ENCODE data around the gene TESK1.
A peak's percentile ranks its signal among the peaks of the same experiment; 100 is the strongest.
"Not testable (repeated sequence)": the region's sequence is repeated elsewhere in the genome, so short reads cannot be mapped to it uniquely, and the experiment has no call there.

The TESK1 gene

DNA sequence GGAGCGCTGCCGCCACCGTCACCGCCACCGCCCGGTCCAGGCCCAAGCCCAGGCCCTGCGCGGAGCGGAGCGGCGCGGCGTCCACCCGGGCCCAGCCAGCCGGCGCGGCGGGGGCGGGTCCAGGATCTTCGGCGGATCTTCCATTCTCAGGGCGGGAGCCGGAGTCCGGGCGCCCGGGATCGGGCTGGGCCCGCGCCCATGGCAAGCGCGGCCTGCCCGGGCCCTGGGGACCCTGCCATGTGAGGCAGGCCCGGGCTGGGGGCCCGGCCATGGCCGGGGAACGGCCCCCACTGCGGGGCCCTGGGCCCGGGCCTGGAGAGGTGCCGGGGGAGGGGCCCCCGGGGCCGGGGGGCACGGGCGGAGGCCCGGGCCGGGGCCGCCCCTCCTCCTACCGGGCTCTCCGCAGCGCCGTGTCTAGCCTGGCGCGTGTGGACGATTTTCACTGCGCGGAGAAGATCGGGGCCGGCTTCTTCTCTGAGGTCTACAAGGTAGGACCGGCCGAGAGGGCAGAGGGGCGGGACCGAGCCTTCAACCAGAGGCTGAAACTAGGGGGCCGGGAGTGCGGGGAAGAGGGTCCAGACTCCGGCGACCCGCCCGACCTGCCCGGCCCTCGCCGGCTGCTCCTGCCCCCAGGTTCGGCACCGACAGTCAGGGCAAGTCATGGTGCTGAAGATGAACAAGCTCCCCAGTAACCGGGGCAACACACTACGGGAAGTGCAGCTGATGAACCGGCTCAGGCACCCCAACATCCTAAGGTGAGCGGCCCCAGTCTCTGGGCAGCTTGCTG, 482 bp downstream of the TESK1 start:
- Histone ChIP-seq H3K27ac (ENCODE audit: low read length) (peak overlapping the region; percentile 6), H3K4me1 (ENCODE audit: control insufficient read depth, insufficient read depth, low read length) (peaks cover 38% of the 10 kb centered on the region), H3K27me3 (ENCODE audit: control insufficient read depth in 1 of 2, insufficient read depth in 2 of 2, low read length in 2 of 2) (no peaks in the 10 kb centered on the region), H3K9me3 (ENCODE audit: control insufficient read depth in 2 of 2, low read length in 2 of 2) (no peaks in the 10 kb centered on the region), H3K36me3 (ENCODE audit: control insufficient read depth in 2 of 2, insufficient read depth in 2 of 2, low read length in 2 of 2) (peaks cover 18 to 19% of the 10 kb centered on the region in 2 donors), H3K9ac (ENCODE audit: low read length in 2 of 2) (peak overlapping the region; percentile 71 to 81), H3K4me3 (ENCODE audit: low read length in 2 of 2) (peak overlapping the region; percentile 77 to 79)

DNA sequence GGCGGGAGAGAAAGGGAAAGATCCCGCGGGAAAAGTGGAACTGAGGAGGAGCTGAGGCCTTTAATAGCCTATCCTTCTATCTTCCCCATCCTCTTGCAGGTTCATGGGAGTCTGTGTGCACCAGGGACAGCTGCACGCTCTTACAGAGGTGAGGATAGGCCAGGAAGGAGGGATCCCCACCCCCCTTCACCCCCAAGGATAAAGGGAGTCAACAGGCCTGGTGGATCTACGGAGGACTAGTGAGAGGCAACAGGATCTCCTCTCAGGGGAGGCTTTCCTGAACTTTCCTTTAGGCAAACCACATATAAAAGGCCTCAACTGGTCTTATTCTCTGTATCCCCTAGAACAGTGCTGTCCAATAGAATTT, 1.1 kb downstream of the TESK1 start:
- Histone ChIP-seq H3K27me3 (ENCODE audit: control insufficient read depth in 1 of 2, insufficient read depth in 2 of 2, low read length in 2 of 2) (no peaks in the 10 kb centered on the region), H3K9ac (ENCODE audit: low read length in 2 of 2) (peak overlapping the region; percentile 71 to 81), H3K4me1 (ENCODE audit: control insufficient read depth, insufficient read depth, low read length) (peaks cover 38% of the 10 kb centered on the region), H3K9me3 (ENCODE audit: control insufficient read depth in 2 of 2, low read length in 2 of 2) (no peaks in the 10 kb centered on the region), H3K36me3 (ENCODE audit: control insufficient read depth in 2 of 2, insufficient read depth in 2 of 2, low read length in 2 of 2) (peaks cover 19% of the 10 kb centered on the region in 2 donors), H3K27ac (ENCODE audit: low read length) (peak overlapping the region; percentile 6), H3K4me3 (ENCODE audit: low read length in 2 of 2) (peak overlapping the region; percentile 77 to 79)

- Histone ChIP-seq H3K27me3 (ENCODE audit: control insufficient read depth in 1 of 2, insufficient read depth in 2 of 2, low read length in 2 of 2) (no peaks in the 10 kb centered on the region), H3K9me3 (ENCODE audit: control insufficient read depth in 2 of 2, low read length in 2 of 2) (no peaks in the 10 kb centered on the region), H3K4me1 (ENCODE audit: control insufficient read depth, insufficient read depth, low read length) (peaks cover 38% of the 10 kb centered on the region), H3K9ac (ENCODE audit: low read length in 2 of 2) (peak overlapping the region; percentile 42 to 81), H3K4me3 (ENCODE audit: low read length in 2 of 2) (peak overlapping the region; percentile 1 to 79), H3K36me3 (ENCODE audit: control insufficient read depth in 2 of 2, insufficient read depth in 2 of 2, low read length in 2 of 2) (peaks cover 19% of the 10 kb centered on the region in 2 donors), H3K27ac (ENCODE audit: low read length) (no peak overlapping the region)
Observed at GRCh38 chr9:35606726-35607125, 1.7 kb downstream of the TESK1 start.

- Histone ChIP-seq H3K27me3 (ENCODE audit: control insufficient read depth in 1 of 2, insufficient read depth in 2 of 2, low read length in 2 of 2) (no peaks in the 10 kb centered on the region), H3K4me3 (ENCODE audit: low read length in 2 of 2) (no peak overlapping the region), H3K9ac (ENCODE audit: low read length in 2 of 2) (no peak overlapping the region), H3K9me3 (ENCODE audit: control insufficient read depth in 2 of 2, low read length in 2 of 2) (no peaks in the 10 kb centered on the region), H3K27ac (ENCODE audit: low read length) (no peak overlapping the region), H3K36me3 (ENCODE audit: control insufficient read depth in 2 of 2, insufficient read depth in 2 of 2, low read length in 2 of 2) (peaks cover 19% of the 10 kb centered on the region in 2 donors), H3K4me1 (ENCODE audit: control insufficient read depth, insufficient read depth, low read length) (peaks cover 32% of the 10 kb centered on the region)
Observed at GRCh38 chr9:35608221-35608620, 3.2 kb downstream of the TESK1 start.

- Histone ChIP-seq H3K9ac (ENCODE audit: low read length in 2 of 2) (no peak overlapping the region), H3K9me3 (ENCODE audit: control insufficient read depth in 2 of 2, low read length in 2 of 2) (no peaks in the 10 kb centered on the region), H3K36me3 (ENCODE audit: control insufficient read depth in 2 of 2, insufficient read depth in 2 of 2, low read length in 2 of 2) (peaks cover 19% of the 10 kb centered on the region in 2 donors), H3K27ac (ENCODE audit: low read length) (no peak overlapping the region), H3K4me3 (ENCODE audit: low read length in 2 of 2) (no peak overlapping the region), H3K4me1 (ENCODE audit: control insufficient read depth, insufficient read depth, low read length) (peaks cover 25% of the 10 kb centered on the region), H3K27me3 (ENCODE audit: control insufficient read depth in 1 of 2, insufficient read depth in 2 of 2, low read length in 2 of 2) (no peaks in the 10 kb centered on the region)
Observed at GRCh38 chr9:35609001-35609819, 4.1 kb downstream of the TESK1 start.

DNA sequence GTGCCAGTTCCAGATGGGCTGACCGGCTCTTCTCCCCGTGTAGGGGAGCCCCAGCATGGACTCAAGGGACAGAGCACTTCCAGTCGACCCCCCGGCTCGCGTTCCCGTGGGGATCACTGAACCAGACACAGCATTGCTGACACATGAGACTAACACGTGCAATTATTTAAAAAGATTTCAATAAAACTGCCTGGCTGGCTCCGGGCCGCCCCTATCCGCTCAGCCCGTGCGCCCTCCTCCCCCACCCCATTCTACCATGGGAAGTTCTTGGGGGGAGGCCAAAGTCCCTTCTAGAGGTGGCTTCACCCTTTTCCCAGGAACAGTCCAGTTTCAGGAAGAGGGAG, 4.7 kb downstream of the TESK1 start:
- H3K36me3 ChIP-seq (ENCODE audit: control insufficient read depth in 2 of 2, insufficient read depth in 2 of 2, low read length in 2 of 2) = peaks cover 19% of the 10 kb centered on the region in 2 donors
- no peak overlapping the region for H3K4me3 ChIP-seq (ENCODE audit: low read length in 2 of 2)

GRCh38 chr9:35611230-35611797, 6.3 kb downstream of the TESK1 start:
- peaks cover 10% of the 10 kb centered on the region for H3K4me1 ChIP-seq (ENCODE audit: control insufficient read depth, insufficient read depth, low read length)
- H3K36me3 ChIP-seq (ENCODE audit: control insufficient read depth in 2 of 2, insufficient read depth in 2 of 2, low read length in 2 of 2) = peaks cover 19% of the 10 kb centered on the region in 2 donors
- no peaks in the 10 kb centered on the region for H3K27me3 ChIP-seq (ENCODE audit: control insufficient read depth in 1 of 2, insufficient read depth in 2 of 2, low read length in 2 of 2)
- H3K9me3 ChIP-seq (ENCODE audit: control insufficient read depth in 2 of 2, low read length in 2 of 2) = no peaks in the 10 kb centered on the region
- peak overlapping the region in 1 of 2 donors; percentile 15 for H3K4me3 ChIP-seq (ENCODE audit: low read length in 2 of 2)
- no peak overlapping the region for H3K9ac ChIP-seq (ENCODE audit: low read length in 2 of 2)
- no peak overlapping the region for H3K27ac ChIP-seq (ENCODE audit: low read length)

More for the DNA sequence above, 4.7 kb downstream of the TESK1 start:
- H3K27me3 ChIP-seq (ENCODE audit: control insufficient read depth in 1 of 2, insufficient read depth in 2 of 2, low read length in 2 of 2) = no peaks in the 10 kb centered on the region
- H3K9me3 ChIP-seq (ENCODE audit: control insufficient read depth in 2 of 2, low read length in 2 of 2) = no peaks in the 10 kb centered on the region
- peaks cover 19% of the 10 kb centered on the region for H3K4me1 ChIP-seq (ENCODE audit: control insufficient read depth, insufficient read depth, low read length)
- no peak overlapping the region for H3K9ac ChIP-seq (ENCODE audit: low read length in 2 of 2)
- no peak overlapping the region for H3K27ac ChIP-seq (ENCODE audit: low read length)

DNA sequence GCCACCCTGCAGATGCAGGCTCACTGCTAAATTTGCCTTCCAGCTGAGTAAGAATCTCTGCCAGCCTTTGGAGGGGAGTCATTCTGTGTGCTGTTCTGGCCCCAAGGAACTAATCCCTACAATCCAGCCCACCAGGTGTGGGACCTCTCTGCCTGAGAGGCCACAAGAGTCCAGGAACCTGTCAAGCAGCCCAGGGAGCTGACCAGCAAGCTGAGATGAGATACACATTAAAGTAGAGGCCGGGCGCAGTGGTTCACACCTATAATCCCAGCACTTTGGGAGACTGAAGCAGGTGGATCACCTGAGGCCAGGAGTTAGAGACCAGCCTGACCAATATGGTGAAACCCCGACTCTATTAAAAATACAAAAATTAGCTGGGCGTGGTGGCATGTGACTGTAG, 7.0 kb downstream of the TESK1 start:
- H3K36me3 ChIP-seq (ENCODE audit: control insufficient read depth in 2 of 2, insufficient read depth in 2 of 2, low read length in 2 of 2) = peaks cover 19% of the 10 kb centered on the region in 2 donors
- not testable (repeated sequence) for H3K4me1 ChIP-seq (ENCODE audit: control insufficient read depth, insufficient read depth, low read length); H3K4me3 ChIP-seq (ENCODE audit: low read length in 2 of 2); H3K9me3 ChIP-seq (ENCODE audit: control insufficient read depth in 2 of 2, low read length in 2 of 2); H3K27ac ChIP-seq (ENCODE audit: low read length); H3K27me3 ChIP-seq (ENCODE audit: control insufficient read depth in 1 of 2, insufficient read depth in 2 of 2, low read length in 2 of 2); H3K9ac ChIP-seq (ENCODE audit: low read length in 2 of 2)

GRCh38 chr9:35612843-35613242, 7.8 kb downstream of the TESK1 start:
- peaks cover 2 to 9% of the 10 kb centered on the region in 2 donors for H3K27me3 ChIP-seq (ENCODE audit: control insufficient read depth in 1 of 2, insufficient read depth in 2 of 2, low read length in 2 of 2)

DNA sequence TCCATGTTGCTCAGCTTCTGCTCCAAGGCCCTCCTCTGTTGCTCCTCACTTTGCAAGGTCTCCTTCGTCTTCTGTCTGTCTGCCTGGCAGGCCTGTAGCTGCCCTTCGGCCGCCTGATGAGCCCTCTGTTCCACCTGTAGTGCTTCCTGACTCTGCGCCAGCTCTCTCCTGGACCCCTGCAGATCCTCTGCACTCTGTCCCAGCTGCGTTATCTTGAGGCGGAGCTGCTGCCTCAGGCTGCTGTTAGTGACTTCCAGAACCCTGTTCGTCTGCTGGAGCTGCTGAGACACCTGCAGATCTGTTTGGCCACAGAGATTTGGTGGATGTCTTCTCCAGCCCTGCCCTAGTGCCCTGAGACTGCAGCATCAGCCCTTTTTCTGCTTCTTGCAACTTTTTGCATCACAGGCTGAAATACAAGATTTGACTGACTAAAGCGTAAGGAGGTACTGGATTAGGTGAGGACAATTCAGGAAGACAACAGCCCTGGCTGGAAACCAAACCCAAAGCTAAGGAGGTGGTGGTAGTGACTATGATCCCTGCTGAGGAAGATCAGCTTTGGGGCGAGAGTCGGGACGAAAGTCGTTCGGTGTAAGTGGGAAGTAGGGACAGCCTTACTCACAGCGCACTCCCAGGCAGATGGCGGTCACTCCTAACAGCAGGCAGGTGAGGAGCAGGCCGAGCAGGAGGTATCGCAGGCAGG, 11.1 kb downstream of the TESK1 start:
- Histone ChIP-seq H3K27me3 (ENCODE audit: control insufficient read depth in 1 of 2, insufficient read depth in 2 of 2, low read length in 2 of 2) (peaks cover 5 to 9% of the 10 kb centered on the region in 2 donors), H3K27ac (ENCODE audit: low read length) (no peak overlapping the region), H3K9ac (ENCODE audit: low read length in 2 of 2) (no peak overlapping the region), H3K4me1 (ENCODE audit: control insufficient read depth, insufficient read depth, low read length) (peaks cover 12% of the 10 kb centered on the region), H3K9me3 (ENCODE audit: control insufficient read depth in 2 of 2, low read length in 2 of 2) (no peaks in the 10 kb centered on the region), H3K36me3 (ENCODE audit: control insufficient read depth in 2 of 2, insufficient read depth in 2 of 2, low read length in 2 of 2) (no peaks in the 10 kb centered on the region), H3K4me3 (ENCODE audit: low read length in 2 of 2) (peak overlapping the region in 1 of 2 donors; percentile 72)

More at GRCh38 chr9:35612843-35613242, 7.8 kb downstream of the TESK1 start:
- H3K9me3 ChIP-seq (ENCODE audit: control insufficient read depth in 2 of 2, low read length in 2 of 2) = no peaks in the 10 kb centered on the region
- no peak overlapping the region for H3K4me3 ChIP-seq (ENCODE audit: low read length in 2 of 2)
- no peak overlapping the region for H3K9ac ChIP-seq (ENCODE audit: low read length in 2 of 2)
- H3K27ac ChIP-seq (ENCODE audit: low read length) = no peak overlapping the region
- H3K4me1 ChIP-seq (ENCODE audit: control insufficient read depth, insufficient read depth, low read length) = peaks cover 12% of the 10 kb centered on the region
- peaks cover 17% of the 10 kb centered on the region in 2 donors for H3K36me3 ChIP-seq (ENCODE audit: control insufficient read depth in 2 of 2, insufficient read depth in 2 of 2, low read length in 2 of 2)
